Panc1 (cell line): ENCODE results near the gene EFEMP1.

Experiments used
- CTCF ChIP-seq: fragments of 450-650 bp; IDR thresholded peaks from 2 replicates; pipeline ENCODE4 v1.5.1; 2017; ENCODE audit warnings: mild to moderate bottlenecking
- REST ChIP-seq, 2 experiments: IDR thresholded peaks; 2 replicates each; pipeline ENCODE4 v1.6.1; 2011 to 2012; ENCODE audit warnings: low read depth in 2 of 2, control low read depth in 1 of 2, low read length in 1 of 2, mild to moderate bottlenecking in 1 of 2, moderate library complexity in 1 of 2; ENCODE audit not compliant: insufficient read depth in 1 of 2

- TF ChIP-seq CTCF (no peak), REST (IDR thresholded peaks at IDR 0.05; ENCODE audit: insufficient read depth in 1 of 2, low read depth in 2 of 2, low read length in 1 of 2) (no peak)
Observed at GRCh38 chr2:55839182-55839819, 84.3 kb downstream of the EFEMP1 start.
